Dedifferentiated amniotic fluid mesenchymal stem cell (primary cell): ENCODE data around the gene OTUD3.
"Not testable (repeated sequence)": the region's sequence is repeated elsewhere in the genome, so short reads cannot be mapped to it uniquely, and the experiment has no call there.

ENCODE experiments used
- DNase-seq: peaks from one replicate; pipeline ENCODE4 v3.0.0-alpha.2; 2016; ENCODE audit errors: extremely low spot score

The OTUD3 gene

GRCh38 chr1:19882111-19883071, at the start of gene OTUD3:
Gene OTUD3, plus strand, starts transcription at chr1:19882395. Its CDS starts 119 bp downstream, at chr1:19882514.
- peak; percentile 99 for DNase-seq

- no peak for DNase-seq
Observed at GRCh38 chr1:19835578-19835977, 46.6 kb upstream of the OTUD3 start.

- no peak for DNase-seq
Observed at GRCh38 chr1:19837866-19838265, 44.3 kb upstream of the OTUD3 start.

- no peak for DNase-seq
Observed at GRCh38 chr1:19840228-19840627, 42.0 kb upstream of the OTUD3 start.

- no peak for DNase-seq
Observed at GRCh38 chr1:19844731-19845495, 37.3 kb upstream of the OTUD3 start.

GRCh38 chr1:19845555-19845954, 36.6 kb upstream of the OTUD3 start:
- DNase-seq, result no peak

GRCh38 chr1:19846338-19846737, 35.9 kb upstream of the OTUD3 start:
- no peak for DNase-seq

GRCh38 chr1:19847334-19847733, 34.9 kb upstream of the OTUD3 start:
- not testable (repeated sequence) for DNase-seq

- not testable (repeated sequence) for DNase-seq
Observed at GRCh38 chr1:19849307-19849706, 32.9 kb upstream of the OTUD3 start.

- DNase-seq, result no peak
Observed at GRCh38 chr1:19850214-19850613, 32.0 kb upstream of the OTUD3 start.

GRCh38 chr1:19852036-19852435, 30.2 kb upstream of the OTUD3 start:
- DNase-seq, result no peak

GRCh38 chr1:19854866-19855265, 27.3 kb upstream of the OTUD3 start:
- DNase-seq, result no peak

GRCh38 chr1:19858893-19859292, 23.3 kb upstream of the OTUD3 start:
- no peak for DNase-seq

GRCh38 chr1:19859876-19860275, 22.3 kb upstream of the OTUD3 start:
- DNase-seq, result no peak

GRCh38 chr1:19860418-19860817, 21.8 kb upstream of the OTUD3 start:
- DNase-seq, result no peak

- no peak for DNase-seq
Observed at GRCh38 chr1:19861034-19861433, 21.2 kb upstream of the OTUD3 start.

GRCh38 chr1:19861842-19862530, 20.2 kb upstream of the OTUD3 start:
- no peak for DNase-seq

GRCh38 chr1:19862944-19863343, 19.3 kb upstream of the OTUD3 start:
- no peak for DNase-seq

GRCh38 chr1:19864570-19865160, 17.5 kb upstream of the OTUD3 start:
- DNase-seq, result no peak

- DNase-seq, result no peak
Observed at GRCh38 chr1:19866029-19866428, 16.2 kb upstream of the OTUD3 start.

GRCh38 chr1:19866758-19867157, 15.4 kb upstream of the OTUD3 start:
- DNase-seq, result peak; percentile 26

- not testable (repeated sequence) for DNase-seq
Observed at GRCh38 chr1:19868575-19868974, 13.6 kb upstream of the OTUD3 start.
